Thyroid gland (tissue), 4 donors: Measurements from ENCODE around the gene MTG1.
"Not testable (repeated sequence)": the region's sequence is repeated elsewhere in the genome, so short reads cannot be mapped to it uniquely, and the experiment has no call there.

ENCODE experiments used
- CTCF ChIP-seq, 6 experiments: fragments of 200-600 bp in 3 of 6; fragments of 450-650 bp in 3 of 6; sonication (generic) in 3 of 6; IDR thresholded peaks; one replicate each; pipeline ENCODE4 v1.5.1; 2016 to 2019; ENCODE audit warnings: antibody characterized with exemption in 6 of 6, mild to moderate bottlenecking in 2 of 6, inconsistent platforms in 1 of 6, moderate library complexity in 1 of 6
- POLR2A ChIP-seq, 2 donors: fragments of 450-650 bp; IDR thresholded peaks; one replicate each; pipeline ENCODE4 v1.6.1; 2017; ENCODE audit warnings: antibody characterized with exemption in 2 of 2, mild to moderate bottlenecking in 2 of 2, moderate library complexity in 1 of 2

- not testable (repeated sequence) for TF ChIP-seq POLR2A, CTCF (IDR thresholded peaks at IDR 0.05)
Measured at GRCh38 chr10:133414401-133414800, 20.4 kb downstream of the MTG1 start.
